Peyer's patch (tissue), 4 donors: ENCODE results near the gene P2RX1. TPM values are rescaled to one million over a fixed set of nuclear protein-coding genes. Genes with fewer than 3 reads are reported as not detected.

Source experiments
- DNase-seq, 3 donors: peaks; one replicate each; pipeline ENCODE4 v3.0.0-alpha.2; 2017 to 2019
- H3K27ac ChIP-seq, 4 donors: fragments of 200-600 bp; sonication (generic); one replicate each; pipeline ENCODE4 v1.5.1; 2016 to 2019
- H3K27me3 ChIP-seq, 2 donors: fragments of 200-600 bp; sonication (generic); one replicate each; pipeline ENCODE4 v1.5.1; 2019
- H3K36me3 ChIP-seq, 3 donors: fragments of 200-600 bp; sonication (generic); one replicate each; pipeline ENCODE4 v1.5.1; 2016 to 2019
- H3K4me1 ChIP-seq, 4 donors: fragments of 200-600 bp; sonication (generic); one replicate each; pipeline ENCODE4 v1.5.1; 2016 to 2019
- H3K4me3 ChIP-seq, 4 donors: fragments of 200-600 bp; sonication (generic); 1 replicate in 3 of 4; 2 replicates in 1 of 4; pipeline ENCODE4 v1.5.1; 2016 to 2019; ENCODE audit warnings: mild to moderate bottlenecking in 1 of 4
- H3K9me3 ChIP-seq, 4 donors: fragments of 200-600 bp; sonication (generic); one replicate each; pipeline ENCODE4 v1.5.1; 2016 to 2019; ENCODE audit warnings: mild to moderate bottlenecking in 1 of 4
- CTCF ChIP-seq, 6 experiments: fragments of 450-650 bp in 4 of 6; fragments of 200-600 bp in 2 of 6; sonication (generic) in 1 of 6; IDR thresholded peaks; one replicate each; pipeline ENCODE4 v1.5.1; 2017 to 2019; ENCODE audit warnings: antibody characterized with exemption in 6 of 6, mild to moderate bottlenecking in 3 of 6, moderate library complexity in 1 of 6
- POLR2A ChIP-seq, 2 donors: fragments of 450-650 bp; IDR thresholded peaks; one replicate each; pipeline ENCODE4 v1.5.1; 2017; ENCODE audit warnings: antibody characterized with exemption in 2 of 2, mild to moderate bottlenecking in 2 of 2, moderate library complexity in 2 of 2
- total RNA-seq, 4 donors: library from RNA; depleted of rRNA; stranded (reverse); fragments of >200 nt; gene quantifications; one replicate each; pipeline ENCODE4 v1.1.0, GENCODE V29; 2016

Gene P2RX1
- total RNA-seq, 4 donors from 2014 or later: 0.88 to 27.2 (median 4.3) TPM

GRCh38 chr17:3894188-3894587, 22.1 kb downstream of the P2RX1 start:
- H3K4me1 ChIP-seq: peaks cover 8 to 46% (median 19%) of the 10 kb centered on the region in 4 donors
- no peaks in the 10 kb centered on the region for H3K27me3 ChIP-seq
- no peak overlapping the region for H3K4me3 ChIP-seq
- no peaks in the 10 kb centered on the region for H3K36me3 ChIP-seq
- peak overlapping the region; percentile 79 to 89 (median 86) for H3K27ac ChIP-seq
- DNase-seq: no peak
- no peaks in the 10 kb centered on the region for H3K9me3 ChIP-seq
- TF ChIP-seq POLR2A (IDR thresholded peaks at IDR 0.05): no peak
- no peak for TF ChIP-seq CTCF (IDR thresholded peaks at IDR 0.05)

- no peaks in the 10 kb centered on the region for H3K27me3 ChIP-seq
- no peak for DNase-seq
- H3K27ac ChIP-seq: peak overlapping the region; percentile 79 to 89 (median 86)
- peak overlapping the region; percentile 63 to 86 (median 74) for H3K4me3 ChIP-seq
- peaks cover 8 to 51% (median 19%) of the 10 kb centered on the region in 4 donors for H3K4me1 ChIP-seq
- no peaks in the 10 kb centered on the region for H3K9me3 ChIP-seq
- TF ChIP-seq CTCF (IDR thresholded peaks at IDR 0.05): no peak
- no peak for TF ChIP-seq POLR2A (IDR thresholded peaks at IDR 0.05)
- no peaks in the 10 kb centered on the region for H3K36me3 ChIP-seq
Observed at GRCh38 chr17:3893720-3894116, 22.5 kb downstream of the P2RX1 start.

- Histone ChIP-seq H3K9me3 (no peaks in the 10 kb centered on the region), H3K4me3 (peak within 1 kb of the TSS; percentile 63 to 86 (median 74)), H3K36me3 (no peaks in the 10 kb centered on the region), H3K27ac (peak within 1 kb of the TSS; percentile 79 to 89 (median 86)), H3K4me1 (peaks cover 10 to 54% (median 21%) of the 10 kb centered on the region in 4 donors), H3K27me3 (no peaks in the 10 kb centered on the region)
- TF ChIP-seq CTCF (IDR thresholded peaks at IDR 0.05) (peak in 2 of 6 experiments; percentile 9 to 12), POLR2A (IDR thresholded peaks at IDR 0.05) (peak in 1 of 2 donors; percentile 52)
- peak; percentile 89 to 96 (median 95) for DNase-seq
Observed at GRCh38 chr17:3893003-3893719, 23.1 kb downstream of the P2RX1 start, which contains the start of gene CAMKK1. CAMKK1 (minus strand) TSS chr17:3893053; CDS start chr17:3885687, 7,366 bp downstream.

GRCh38 chr17:3892095-3892998, 23.9 kb downstream of the P2RX1 start:
- TF ChIP-seq POLR2A (IDR thresholded peaks at IDR 0.05): no peak
- TF ChIP-seq CTCF (IDR thresholded peaks at IDR 0.05): no peak
- DNase-seq: peak; percentile 77 to 92 (median 92)
- peak overlapping the region; percentile 63 to 86 (median 74) for H3K4me3 ChIP-seq
- H3K9me3 ChIP-seq: no peaks in the 10 kb centered on the region
- no peaks in the 10 kb centered on the region for H3K36me3 ChIP-seq
- H3K4me1 ChIP-seq: peaks cover 13 to 62% (median 27%) of the 10 kb centered on the region in 4 donors
- H3K27ac ChIP-seq: peak overlapping the region; percentile 59 to 89 (median 86)
- H3K27me3 ChIP-seq: no peaks in the 10 kb centered on the region

GRCh38 chr17:3891626-3892094, 24.6 kb downstream of the P2RX1 start:
- H3K27me3 ChIP-seq: no peaks in the 10 kb centered on the region
- H3K4me3 ChIP-seq: peak overlapping the region; percentile 63 to 86 (median 74)

More at GRCh38 chr17:3891626-3892094, 24.6 kb downstream of the P2RX1 start:
- Histone ChIP-seq H3K4me1 (peaks cover 13 to 67% (median 34%) of the 10 kb centered on the region in 4 donors), H3K36me3 (no peaks in the 10 kb centered on the region), H3K27ac (peak overlapping the region in 3 of 4 donors; percentile 86 to 89 (median 87)), H3K9me3 (no peaks in the 10 kb centered on the region)
- no peak for DNase-seq
- no peak for TF ChIP-seq CTCF (IDR thresholded peaks at IDR 0.05)
- TF ChIP-seq POLR2A (IDR thresholded peaks at IDR 0.05): no peak
